Amniotic epithelial cell (primary cell): Measurements from ENCODE around the gene SYCP3.

Experiments
- DNase-seq: peaks from one replicate; pipeline ENCODE4 v3.0.0-alpha.2; 2010; ENCODE audit warnings: low read depth

SYCP3 gene

GRCh38 chr12:101680240-101680639 is 59.0 kb downstream of the SYCP3 start:
- no peak for DNase-seq
